IMR-90 (cell line): ENCODE data around the gene VAV3. TPM values are rescaled to one million over a fixed set of nuclear protein-coding genes. Genes with fewer than 3 reads are reported as not detected.

Source experiments
- ATAC-seq: fragments of 200-7000 bp; cut with Tn5 transposase; 2 replicates; pipeline ENCODE4 v1.9.1; 2020; ENCODE audit warnings: low read depth, mild to moderate bottlenecking, moderate library complexity
- BruUV-seq: library from RNA; stranded (reverse); fragments of 400-500 nt; replicated peaks from 2 replicates; lab custom pipeline; 2021; lab: Mats Ljungman, UMichigan
- CTCF ChIA-PET: fragments of 300-600 bp; formaldehyde crosslinking; extraction: SDS; loops from one replicate; lab custom pipeline; 2021; ENCODE audit warnings: antibody characterized with exemption; lab: Yijun Ruan, JAX
- POLR2A ChIA-PET: fragments of 300-600 bp; sonication (Branson Sonifier 250); formaldehyde crosslinking; loops from one replicate; lab custom pipeline; 2022; ENCODE audit warnings: antibody characterized with exemption; ENCODE audit not compliant: unreplicated experiment; lab: Charles Lee
- DNase-seq: peaks from one replicate; pipeline ENCODE4 v3.0.0; 2013
- H2AFZ ChIP-seq: replicated peaks from 2 replicates; pipeline ENCODE3; 2013; ENCODE audit warnings: low read length, mild to moderate bottlenecking; ENCODE audit not compliant: poor library complexity
- H2AK5ac ChIP-seq: 2 replicates; pipeline ENCODE4 v1.6.1; 2013; ENCODE audit warnings: low read depth, low read length, inconsistent platforms
- H2AK9ac ChIP-seq: replicated peaks from 2 replicates; pipeline ENCODE3; 2013; ENCODE audit warnings: mild to moderate bottlenecking, low read depth, low read length, moderate library complexity; ENCODE audit not compliant: poor library complexity
- H2BK120ac ChIP-seq: 2 replicates; pipeline ENCODE4 v1.6.1; 2013; ENCODE audit warnings: low read depth, low read length, inconsistent platforms
- H2BK15ac ChIP-seq: 3 replicates; pipeline ENCODE4 v1.6.1; 2013; ENCODE audit warnings: low read depth, low read length, inconsistent platforms
- H2BK20ac ChIP-seq: 2 replicates; pipeline ENCODE4 v1.6.1; 2013; ENCODE audit warnings: low read depth, mild to moderate bottlenecking, inconsistent platforms, low read length, moderate library complexity
- H2BK5ac ChIP-seq: 2 replicates; pipeline ENCODE4 v1.6.1; 2013; ENCODE audit warnings: mild to moderate bottlenecking, low read depth, low read length, inconsistent platforms; ENCODE audit not compliant: poor library complexity, severe bottlenecking
- H3K14ac ChIP-seq: replicated peaks from 2 replicates; pipeline ENCODE4 v1.6.1; 2013; ENCODE audit warnings: low read depth, low read length, inconsistent platforms
- H3K18ac ChIP-seq: 2 replicates; pipeline ENCODE4 v1.6.1; 2013; ENCODE audit warnings: low read depth, low read length, control low read depth
- H3K23ac ChIP-seq: 2 replicates; pipeline ENCODE4 v1.6.1; 2013; ENCODE audit warnings: low read depth, low read length, inconsistent platforms
- H3K27ac ChIP-seq: 2 replicates; pipeline ENCODE4 v1.5.1; 2013; ENCODE audit warnings: mild to moderate bottlenecking, control low read depth, low read length; ENCODE audit not compliant: insufficient read depth
- H3K27me3 ChIP-seq: 2 replicates; pipeline ENCODE4 v1.6.1; 2013; ENCODE audit warnings: low read length; ENCODE audit not compliant: control insufficient read depth, insufficient read depth
- H3K36me3 ChIP-seq: 2 replicates; pipeline ENCODE4 v1.6.1; 2013; ENCODE audit warnings: low read length, mixed read lengths; ENCODE audit not compliant: control insufficient read depth, insufficient read depth
- H3K4ac ChIP-seq: 2 replicates; pipeline ENCODE4 v1.6.1; 2013; ENCODE audit warnings: low read depth, low read length, inconsistent platforms
- H3K4me1 ChIP-seq: 2 replicates; pipeline ENCODE4 v1.6.1; 2013; ENCODE audit warnings: low read length, mixed read lengths; ENCODE audit not compliant: control insufficient read depth, insufficient read depth
- H3K4me2 ChIP-seq: 2 replicates; pipeline ENCODE4 v1.6.1; 2013; ENCODE audit warnings: low read depth, mild to moderate bottlenecking, control low read depth, low read length, moderate library complexity
- H3K4me3 ChIP-seq: 2 replicates; pipeline ENCODE4 v1.5.1; 2013; ENCODE audit warnings: low read depth, mild to moderate bottlenecking, control low read depth, low read length, moderate library complexity; ENCODE audit not compliant: insufficient read depth
- H3K56ac ChIP-seq: 2 replicates; pipeline ENCODE4 v1.6.1; 2013; ENCODE audit warnings: low read length, inconsistent platforms; ENCODE audit not compliant: insufficient read depth; ENCODE audit errors: extremely low read depth
- H3K79me1 ChIP-seq, 2 experiments: 2 replicates each; pipeline ENCODE4 v1.6.1; 2013; ENCODE audit warnings: low read length in 2 of 2, inconsistent platforms in 1 of 2, low read depth in 1 of 2
- H3K9ac ChIP-seq: 2 replicates; pipeline ENCODE4 v1.6.1; 2013; ENCODE audit warnings: low read depth, low read length, control low read depth
- H3K9me1 ChIP-seq: 2 replicates; pipeline ENCODE4 v1.6.1; 2013; ENCODE audit warnings: low read length, inconsistent platforms; ENCODE audit not compliant: insufficient read depth
- H3K9me3 ChIP-seq: 2 replicates; pipeline ENCODE4 v1.6.1; 2013; ENCODE audit warnings: low read length; ENCODE audit not compliant: control insufficient read depth, insufficient read depth
- H4K20me1 ChIP-seq: 2 replicates; pipeline ENCODE4 v1.6.1; 2013; ENCODE audit warnings: low read length, inconsistent platforms; ENCODE audit not compliant: insufficient read depth
- H4K5ac ChIP-seq: 2 replicates; pipeline ENCODE4 v1.6.1; 2013; ENCODE audit warnings: mild to moderate bottlenecking, low read depth, low read length, control low read depth
- H4K8ac ChIP-seq, 2 experiments: 2 replicates each; pipeline ENCODE4 v1.6.1; 2013; ENCODE audit warnings: low read depth in 2 of 2, low read length in 2 of 2, control low read depth in 1 of 2, inconsistent platforms in 1 of 2
- H4K91ac ChIP-seq: 2 replicates; pipeline ENCODE4 v1.6.1; 2013; ENCODE audit warnings: low read depth, low read length, inconsistent platforms; ENCODE audit not compliant: insufficient read depth
- BHLHE40 ChIP-seq: fragments of 150-350 bp; IDR thresholded peaks from 2 replicates; pipeline ENCODE4 v1.6.1; 2016; ENCODE audit warnings: mild to moderate bottlenecking, low read depth, low read length
- CEBPB ChIP-seq: IDR thresholded peaks from 2 replicates; pipeline ENCODE4 v1.6.1; 2012; ENCODE audit warnings: low read depth, low read length, improper control_type of control experiment
- CHD1 ChIP-seq: IDR thresholded peaks from 2 replicates; pipeline ENCODE4 v1.6.1; 2012; ENCODE audit warnings: low read depth, low read length, improper control_type of control experiment
- CTCF ChIP-seq: conservative IDR thresholded peaks from 2 replicates; pipeline ENCODE4 v1.5.1; 2012; ENCODE audit warnings: mild to moderate bottlenecking, low read depth, low read length, improper control_type of control experiment
- FOS ChIP-seq: fragments of 150-350 bp; IDR thresholded peaks from 2 replicates; pipeline ENCODE4 v1.6.1; 2016; ENCODE audit warnings: low read depth, low read length
- MAFK ChIP-seq: IDR thresholded peaks from 2 replicates; pipeline ENCODE4 v1.6.1; 2012; ENCODE audit warnings: low read depth, low read length, improper control_type of control experiment
- MAZ ChIP-seq: IDR thresholded peaks from 2 replicates; pipeline ENCODE4 v1.6.1; 2012; ENCODE audit warnings: low read depth, mild to moderate bottlenecking, low read length, improper control_type of control experiment, moderate library complexity, borderline replicate concordance
- MXI1 ChIP-seq: IDR thresholded peaks from 2 replicates; pipeline ENCODE4 v1.6.1; 2012; ENCODE audit warnings: low read depth, mild to moderate bottlenecking, low read length, moderate library complexity, borderline replicate concordance
- NFE2L2 ChIP-seq: fragments of 150-350 bp; IDR thresholded peaks from 2 replicates; pipeline ENCODE4 v1.6.1; 2016; ENCODE audit warnings: low read depth, mild to moderate bottlenecking, low read length
- POLR2A ChIP-seq: IDR thresholded peaks from 2 replicates; pipeline ENCODE4 v1.6.1; 2012; ENCODE audit warnings: mild to moderate bottlenecking, low read depth, low read length
- RAD21 ChIP-seq: IDR thresholded peaks from 2 replicates; pipeline ENCODE4 v1.6.1; 2012; ENCODE audit warnings: low read length, improper control_type of control experiment
- RCOR1 ChIP-seq: IDR thresholded peaks from 2 replicates; pipeline ENCODE4 v1.6.1; 2012; ENCODE audit warnings: mild to moderate bottlenecking, low read length, improper control_type of control experiment; ENCODE audit not compliant: insufficient replicate concordance
- RFX5 ChIP-seq: IDR thresholded peaks from 2 replicates; pipeline ENCODE4 v1.8.0; 2012; ENCODE audit warnings: low read depth, mild to moderate bottlenecking, low read length, moderate library complexity
- SMC3 ChIP-seq: fragments of 150-350 bp; IDR thresholded peaks from 2 replicates; pipeline ENCODE4 v1.6.1; 2016; ENCODE audit warnings: low read depth, mild to moderate bottlenecking, antibody characterized with exemption, low read length, moderate library complexity
- USF2 ChIP-seq: fragments of 150-350 bp; IDR thresholded peaks from 2 replicates; pipeline ENCODE4 v1.6.1; 2017; ENCODE audit warnings: mild to moderate bottlenecking, antibody characterized with exemption, low read length, low read depth
- WGBS, 2 experiments: methylation state at CpG; one replicate each; pipeline versions ENCODE4 v1.1.5 to v1.1.7; 2013; ENCODE audit warnings: missing lambda C conversion rate in 2 of 2; ENCODE audit not compliant: insufficient read length in 1 of 2; ENCODE audit errors: extremely low coverage in 2 of 2; 5-methylcytosine and 5-hydroxymethylcytosine counted together
- dilution Hi-C: fragments of 300-500 bp; cut with HindIII; formaldehyde crosslinking; loops from one replicate; pipeline ENCODE4 v1.14.3; 2018; ENCODE audit warnings: low sequenced_read_pairs; ENCODE audit not compliant: unreplicated experiment
- in situ Hi-C: fragments of 300-500 bp; cut with MboI; formaldehyde crosslinking; loops from 3 replicates; pipeline ENCODE4 v1.14.3; 2019; ENCODE audit warnings: low sequenced_read_pairs, inconsistent platforms, mixed read lengths
- intact Hi-C: fragments of 100-400 bp; cut with micrococcal nuclease; formaldehyde crosslinking; loops from 2 replicates; pipeline ENCODE4 v1.10.0; 2022
- polyA plus RNA-seq, 3 experiments: library from polyadenylated mRNA; depleted of rRNA; stranded (reverse); fragments of >200 nt; gene quantifications; 2 replicates each; pipeline ENCODE4 v1.2.3, GENCODE V29; 2012; ENCODE audit warnings: low replicate concordance in 1 of 3
- total RNA-seq: library from RNA; depleted of rRNA; stranded (reverse); fragments of >200 nt; gene quantifications from 2 replicates; pipeline ENCODE4 v1.2.3, GENCODE V29; 2012
- TF ChIP-seq, protein P1 (sequence below): fragments of 150-350 bp; IDR thresholded peaks from 2 replicates; pipeline ENCODE4 v1.6.1; 2016; ENCODE audit warnings: low read depth, mild to moderate bottlenecking, low read length, moderate library complexity, borderline replicate concordance

VAV3 gene
- total and polyA plus RNA-seq, 2 of the 4 experiments (the other 2 are of a cell fraction), result 0.12 to 0.18 TPM

DNA sequence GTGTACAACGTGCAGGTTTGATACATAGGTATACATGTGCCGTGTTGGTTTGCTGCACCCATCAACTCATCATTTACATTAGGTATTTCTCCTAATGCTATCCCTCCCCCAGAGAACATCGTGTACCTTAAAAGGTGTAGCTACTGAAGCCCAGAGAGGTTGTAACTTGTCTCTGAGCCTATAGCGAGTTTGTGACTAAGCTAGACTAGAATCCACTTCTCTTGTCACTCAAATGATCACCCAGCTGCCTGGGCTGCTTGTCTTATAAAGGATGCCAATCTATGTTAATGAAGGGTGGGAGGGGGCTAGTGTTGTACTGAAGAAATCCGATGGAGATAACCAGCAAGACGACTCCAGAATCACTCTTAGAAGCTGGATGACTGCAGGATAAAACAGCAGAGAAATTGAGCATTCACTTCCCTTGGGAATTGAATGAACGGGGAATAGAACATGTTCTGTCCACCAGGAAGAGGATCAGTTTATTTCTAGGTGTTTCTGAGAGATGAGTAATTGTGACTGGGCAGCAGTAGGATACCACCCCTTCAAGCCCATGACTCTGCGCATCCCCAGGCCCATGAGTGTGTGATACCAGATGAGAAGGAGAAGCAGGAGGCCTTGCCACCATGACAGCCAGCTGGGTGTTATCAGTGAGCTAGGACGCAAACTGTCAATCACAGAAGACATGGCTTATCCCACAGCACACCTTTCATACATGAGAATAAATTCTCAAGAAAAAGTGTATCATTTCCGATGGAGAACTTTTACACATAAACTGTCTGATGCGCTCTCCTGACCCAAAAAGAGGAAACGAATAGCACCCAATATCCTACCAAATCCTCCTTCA is 433.7 kb downstream of the VAV3 start:
- ATAC-seq, result no peak
- CTCF ChIA-PET, result no interaction called here

More for the DNA sequence above, 433.7 kb downstream of the VAV3 start:
- Histone ChIP-seq H4K5ac (no peak overlapping the region), H2AK5ac (no peak overlapping the region), H2AK9ac (no peak overlapping the region), H3K9me1 (no peaks in the 10 kb centered on the region), H3K4ac (no peak overlapping the region), H3K18ac (no peak overlapping the region), H3K9me3 (no peaks in the 10 kb centered on the region), H2BK120ac (no peak overlapping the region), H3K14ac (no peak overlapping the region), H4K91ac (no peak overlapping the region), H4K8ac (no peak overlapping the region), H3K4me1 (no peaks in the 10 kb centered on the region), H2BK5ac (no peak overlapping the region), H3K56ac (no peak overlapping the region), H4K20me1 (no peaks in the 10 kb centered on the region), H3K36me3 (no peaks in the 10 kb centered on the region), H2BK20ac (no peak overlapping the region), H3K79me1 (no peaks in the 10 kb centered on the region), H2BK15ac (no peak overlapping the region), H3K23ac (no peak overlapping the region), H3K4me3 (no peak overlapping the region), H3K27me3 (no peaks in the 10 kb centered on the region), H3K27ac (no peak overlapping the region), H3K4me2 (no peak overlapping the region), H3K9ac (no peak overlapping the region), H2AFZ (no peak overlapping the region)
- POLR2A ChIA-PET, result no interaction called here
- TF ChIP-seq CHD1 (no peak), RAD21 (no peak), SMC3 (no peak), MAFK (no peak), BHLHE40 (no peak), FOS (no peak), CTCF (no peak), USF2 (no peak), MAZ (no peak), RCOR1 (no peak), NFE2L2 (no peak), RFX5 (no peak), MXI1 (no peak), POLR2A (no peak), CEBPB (no peak)
- TF ChIP-seq, protein P1, sequence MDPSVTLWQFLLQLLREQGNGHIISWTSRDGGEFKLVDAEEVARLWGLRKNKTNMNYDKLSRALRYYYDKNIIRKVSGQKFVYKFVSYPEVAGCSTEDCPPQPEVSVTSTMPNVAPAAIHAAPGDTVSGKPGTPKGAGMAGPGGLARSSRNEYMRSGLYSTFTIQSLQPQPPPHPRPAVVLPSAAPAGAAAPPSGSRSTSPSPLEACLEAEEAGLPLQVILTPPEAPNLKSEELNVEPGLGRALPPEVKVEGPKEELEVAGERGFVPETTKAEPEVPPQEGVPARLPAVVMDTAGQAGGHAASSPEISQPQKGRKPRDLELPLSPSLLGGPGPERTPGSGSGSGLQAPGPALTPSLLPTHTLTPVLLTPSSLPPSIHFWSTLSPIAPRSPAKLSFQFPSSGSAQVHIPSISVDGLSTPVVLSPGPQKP, result no peak
- dilution Hi-C loops, result no loop called here
- intact Hi-C loops, result no loop called here
- in situ Hi-C loops, result no loop called here
- no CpG with 5 or more reads among the region's 12 CpGs for WGBS, 2 experiments
- DNase-seq, result no peak
- BruUV-seq, result no TSS peak
